Epidermal melanocyte (primary cell): ENCODE data around the gene LDLRAD3.
A peak's percentile ranks its signal among the peaks of the same experiment; 100 is the strongest.
"Not testable (repeated sequence)": the region's sequence is repeated elsewhere in the genome, so short reads cannot be mapped to it uniquely, and the experiment has no call there.

Experiments used
- DNase-seq: peaks from one replicate; pipeline ENCODE4 v3.0.0; 2011; ENCODE audit warnings: low spot score; ENCODE audit not compliant: insufficient read length

LDLRAD3 gene

GRCh38 chr11:35943713-35944502 lies at the start of gene LDLRAD3:
TSS of gene LDLRAD3 (plus strand) at chr11:35944062. CDS start at chr11:35944099, 37 bp downstream.
- peak; percentile 68 for DNase-seq

GRCh38 chr11:35897019-35897418 lies 46.8 kb upstream of the LDLRAD3 start:
- no peak for DNase-seq

GRCh38 chr11:35902961-35903360 lies 40.9 kb upstream of the LDLRAD3 start:
- no peak for DNase-seq

GRCh38 chr11:35905646-35906276 lies 38.1 kb upstream of the LDLRAD3 start:
- DNase-seq, result peak; percentile 70

GRCh38 chr11:35906277-35906661 lies 37.6 kb upstream of the LDLRAD3 start:
- DNase-seq, result no peak

- no peak for DNase-seq
Observed at GRCh38 chr11:35906681-35907080, 37.2 kb upstream of the LDLRAD3 start.

- DNase-seq, result peak; percentile 34
Observed at GRCh38 chr11:35907648-35908431, 36.0 kb upstream of the LDLRAD3 start.

- not testable (repeated sequence) for DNase-seq
Observed at GRCh38 chr11:35908432-35908771, 35.5 kb upstream of the LDLRAD3 start.

- no peak for DNase-seq
Observed at GRCh38 chr11:35909511-35910265, 34.2 kb upstream of the LDLRAD3 start.

- no peak for DNase-seq
Observed at GRCh38 chr11:35911013-35911412, 32.8 kb upstream of the LDLRAD3 start.

- no peak for DNase-seq
Observed at GRCh38 chr11:35911616-35912165, 32.2 kb upstream of the LDLRAD3 start.

- not testable (repeated sequence) for DNase-seq
Observed at GRCh38 chr11:35912436-35912835, 31.4 kb upstream of the LDLRAD3 start.

- no peak for DNase-seq
Observed at GRCh38 chr11:35912883-35913624, 30.8 kb upstream of the LDLRAD3 start.

- DNase-seq, result no peak
Observed at GRCh38 chr11:35914816-35915215, 29.0 kb upstream of the LDLRAD3 start.

- no peak for DNase-seq
Observed at GRCh38 chr11:35916270-35916669, 27.6 kb upstream of the LDLRAD3 start.

GRCh38 chr11:35917676-35918075 lies 26.2 kb upstream of the LDLRAD3 start:
- no peak for DNase-seq

- no peak for DNase-seq
Observed at GRCh38 chr11:35918716-35919115, 25.1 kb upstream of the LDLRAD3 start.

- DNase-seq, result peak; percentile 40
Observed at GRCh38 chr11:35919244-35919643, 24.6 kb upstream of the LDLRAD3 start.

- DNase-seq, result no peak
Observed at GRCh38 chr11:35923452-35923851, 20.4 kb upstream of the LDLRAD3 start.

- no peak for DNase-seq
Observed at GRCh38 chr11:35924811-35925210, 19.1 kb upstream of the LDLRAD3 start.
